ENCODE data around the gene NFKBIL1.
"Not testable (repeated sequence)": the region's sequence is repeated elsewhere in the genome, so short reads cannot be mapped to it uniquely, and the experiment has no call there.

The NFKBIL1 gene

GRCh38 chr6:31579546-31580437, 32.4 kb downstream of the NFKBIL1 start:
- H3K36me3 Mint-ChIP-seq, result peaks cover 41% of the 10 kb centered on the region
- H3K27ac Mint-ChIP-seq, result peak overlapping the region; percentile 96
- H3K4me3 Mint-ChIP-seq, result peak overlapping the region; percentile 92
- H3K4me1 Mint-ChIP-seq, result peaks cover 67% of the 10 kb centered on the region
- no peak for ATAC-seq
- H3K9me3 Mint-ChIP-seq, result no peaks in the 10 kb centered on the region
- H3K27me3 Mint-ChIP-seq, result no peaks in the 10 kb centered on the region

- ATAC-seq, result no peak
- H3K36me3 Mint-ChIP-seq, result peaks cover 41% of the 10 kb centered on the region
- H3K27ac Mint-ChIP-seq, result peak overlapping the region; percentile 96
- H3K9me3 Mint-ChIP-seq, result no peaks in the 10 kb centered on the region
- H3K27me3 Mint-ChIP-seq, result no peaks in the 10 kb centered on the region
- H3K4me1 Mint-ChIP-seq, result peaks cover 64% of the 10 kb centered on the region
- peak overlapping the region; percentile 92 for H3K4me3 Mint-ChIP-seq
These were observed 33.0 kb downstream of the NFKBIL1 start for GRCh38 chr6:31580438-31580740.

GRCh38 chr6:31580807-31581433, 33.5 kb downstream of the NFKBIL1 start:
- peak; percentile 90 for ATAC-seq
- Mint-ChIP-seq H3K9me3 (no peaks in the 10 kb centered on the region), H3K4me1 (peaks cover 64% of the 10 kb centered on the region), H3K27me3 (no peaks in the 10 kb centered on the region), H3K36me3 (peaks cover 36% of the 10 kb centered on the region), H3K27ac (peak overlapping the region; percentile 96), H3K4me3 (peak overlapping the region; percentile 92)

GRCh38 chr6:31581434-31582229, 34.2 kb downstream of the NFKBIL1 start:
- Mint-ChIP-seq H3K9me3 (no peaks in the 10 kb centered on the region), H3K4me3 (peak overlapping the region; percentile 92), H3K4me1 (peaks cover 64% of the 10 kb centered on the region), H3K27me3 (no peaks in the 10 kb centered on the region), H3K36me3 (peaks cover 29% of the 10 kb centered on the region), H3K27ac (peak overlapping the region; percentile 96)
- ATAC-seq, result no peak

- no peaks in the 10 kb centered on the region for H3K9me3 Mint-ChIP-seq
- peak within 1 kb of the TSS; percentile 96 for H3K27ac Mint-ChIP-seq
These were observed 34.8 kb downstream of the NFKBIL1 start, which contains the start of gene LTB for GRCh38 chr6:31582230-31582643. Gene LTB, minus strand, starts transcription at chr6:31582424. Its CDS starts 7 bp downstream, at chr6:31582417.

GRCh38 chr6:31585491-31585890, 38.1 kb downstream of the NFKBIL1 start:
- H3K9me3 Mint-ChIP-seq, result no peaks in the 10 kb centered on the region
- no peak for ATAC-seq
- H3K36me3 Mint-ChIP-seq, result peaks cover 11% of the 10 kb centered on the region
- no peaks in the 10 kb centered on the region for H3K27me3 Mint-ChIP-seq
- H3K4me1 Mint-ChIP-seq, result peaks cover 66% of the 10 kb centered on the region
- H3K27ac Mint-ChIP-seq, result peak overlapping the region; percentile 82
- peak overlapping the region; percentile 56 for H3K4me3 Mint-ChIP-seq

More at GRCh38 chr6:31582230-31582643, 34.8 kb downstream of the NFKBIL1 start, which contains the start of gene LTB:
- peaks cover 23% of the 10 kb centered on the region for H3K36me3 Mint-ChIP-seq
- no peaks in the 10 kb centered on the region for H3K27me3 Mint-ChIP-seq
- peak within 1 kb of the TSS; percentile 92 for H3K4me3 Mint-ChIP-seq
- H3K4me1 Mint-ChIP-seq, result peaks cover 64% of the 10 kb centered on the region
- ATAC-seq, result peak; percentile 71

GRCh38 chr6:31586008-31586407, 38.6 kb downstream of the NFKBIL1 start, which contains the start of gene LST1:
Gene LST1, plus strand, starts transcription at chr6:31586277. Its CDS starts 1,023 bp downstream, at chr6:31587300.
- H3K9me3 Mint-ChIP-seq, result no peaks in the 10 kb centered on the region
- ATAC-seq, result no peak
- H3K27ac Mint-ChIP-seq, result peak within 1 kb of the TSS; percentile 82
- peak within 1 kb of the TSS; percentile 73 for H3K4me3 Mint-ChIP-seq
- peaks cover 66% of the 10 kb centered on the region for H3K4me1 Mint-ChIP-seq
- no peaks in the 10 kb centered on the region for H3K27me3 Mint-ChIP-seq
- peaks cover 7% of the 10 kb centered on the region for H3K36me3 Mint-ChIP-seq

GRCh38 chr6:31586599-31587281, 39.3 kb downstream of the NFKBIL1 start:
- Mint-ChIP-seq H3K4me1 (peaks cover 64% of the 10 kb centered on the region), H3K27ac (peak overlapping the region; percentile 82), H3K27me3 (no peaks in the 10 kb centered on the region), H3K9me3 (no peaks in the 10 kb centered on the region), H3K36me3 (peaks cover under 1% of the 10 kb centered on the region), H3K4me3 (peak overlapping the region; percentile 73)
- peak; percentile 67 for ATAC-seq

- Mint-ChIP-seq H3K4me1 (peaks cover 64% of the 10 kb centered on the region), H3K27ac (peak overlapping the region; percentile 82), H3K4me3 (peak overlapping the region; percentile 63), H3K27me3 (no peaks in the 10 kb centered on the region), H3K36me3 (no peaks in the 10 kb centered on the region), H3K9me3 (no peaks in the 10 kb centered on the region)
- ATAC-seq, result no peak
These were observed 40.7 kb downstream of the NFKBIL1 start for GRCh38 chr6:31587791-31588777.

- H3K27me3 Mint-ChIP-seq, result no peaks in the 10 kb centered on the region
- H3K4me3 Mint-ChIP-seq, result no peak overlapping the region
- H3K9me3 Mint-ChIP-seq, result no peaks in the 10 kb centered on the region
- no peaks in the 10 kb centered on the region for H3K36me3 Mint-ChIP-seq
- peak overlapping the region; percentile 82 for H3K27ac Mint-ChIP-seq
- H3K4me1 Mint-ChIP-seq, result peaks cover 71% of the 10 kb centered on the region
- ATAC-seq, result no peak
These were observed 41.7 kb downstream of the NFKBIL1 start for GRCh38 chr6:31588871-31589650.

- H3K27ac Mint-ChIP-seq, result not testable (repeated sequence)
These were observed 43.3 kb downstream of the NFKBIL1 start for GRCh38 chr6:31590691-31591090.

GRCh38 chr6:31592396-31592771, 45.0 kb downstream of the NFKBIL1 start:
- Mint-ChIP-seq H3K36me3 (no peaks in the 10 kb centered on the region), H3K9me3 (no peaks in the 10 kb centered on the region), H3K27ac (peak overlapping the region; percentile 88), H3K4me3 (peak overlapping the region; percentile 70), H3K27me3 (no peaks in the 10 kb centered on the region), H3K4me1 (peaks cover 62% of the 10 kb centered on the region)
- peak; percentile 6 for ATAC-seq

More at GRCh38 chr6:31590691-31591090, 43.3 kb downstream of the NFKBIL1 start:
- peaks cover 66% of the 10 kb centered on the region for H3K4me1 Mint-ChIP-seq
- H3K9me3 Mint-ChIP-seq, H3K36me3 Mint-ChIP-seq, H3K27me3 Mint-ChIP-seq, ATAC-seq, H3K4me3 Mint-ChIP-seq: not testable (repeated sequence)

- H3K9me3 Mint-ChIP-seq, result no peaks in the 10 kb centered on the region
- peak; percentile 72 for ATAC-seq
- peak overlapping the region; percentile 28 for H3K27ac Mint-ChIP-seq
- H3K36me3 Mint-ChIP-seq, result no peaks in the 10 kb centered on the region
- peaks cover 46% of the 10 kb centered on the region for H3K4me1 Mint-ChIP-seq
- H3K4me3 Mint-ChIP-seq, result no peak overlapping the region
- H3K27me3 Mint-ChIP-seq, result no peaks in the 10 kb centered on the region
These were observed 49.6 kb downstream of the NFKBIL1 start for GRCh38 chr6:31597006-31597405.

Data from stimulated activated memory B cell treated with anti-CD40 and anti-IgM and Interleukin-4, amounts not matched to agents 10 μg/mL and 1 μg/mL and 100 μg/mL, for 72 hours (primary cell).